ENCODE measurements around the gene ITIH3. TPM values are rescaled to one million over a fixed set of nuclear protein-coding genes. Genes with fewer than 3 reads are reported as not detected.

The ITIH3 gene
- total RNA-seq, 2 donors from 2014 or later, result not detected

GRCh38 chr3:52811452-52812011 lies 16.9 kb downstream of the ITIH3 start:
- H3K9me3 ChIP-seq (ENCODE audit: control insufficient read depth, low read length), result no peaks in the 10 kb centered on the region
- 89 to 90% methylated on average over 4 to 7 of the region's 7 CpGs for WGBS, 2 experiments (ENCODE audit: insufficient coverage in 1 of 2, insufficient read length in 1 of 2)
- H3K27me3 Mint-ChIP-seq (ENCODE audit: insufficient read depth), result peaks cover 12% of the 10 kb centered on the region
- no peak overlapping the region for H3K9ac ChIP-seq (ENCODE audit: extremely low read depth, low read length, poor library complexity, severe bottlenecking)
- H3K27ac ChIP-seq (ENCODE audit: low read depth, low read length), result no peak overlapping the region
- TF ChIP-seq CTCF (conservative IDR thresholded peaks at IDR 0.05), result no peak
- no peaks in the 10 kb centered on the region for H3K4me1 ChIP-seq (ENCODE audit: control insufficient read depth, insufficient read depth, low read length)
- H3K27me3 ChIP-seq (ENCODE audit: control insufficient read depth, insufficient read depth, low read length, poor library complexity, severe bottlenecking), result no peaks in the 10 kb centered on the region
- H3K4me3 Mint-ChIP-seq, result no peak overlapping the region
- no peaks in the 10 kb centered on the region for H3K9me3 Mint-ChIP-seq
- H3K4me3 ChIP-seq (ENCODE audit: low read length), result no peak overlapping the region
- no peaks in the 10 kb centered on the region for H3K36me3 Mint-ChIP-seq (ENCODE audit: low read depth)
- H3K36me3 ChIP-seq (ENCODE audit: control insufficient read depth, insufficient read depth, low read length), result no peaks in the 10 kb centered on the region
- DNase-seq, result no peak
- no peaks in the 10 kb centered on the region for H3K4me1 Mint-ChIP-seq
- no peak overlapping the region for H3K27ac Mint-ChIP-seq

- 83 to 88% methylated on average over 7 to 8 of the region's 8 CpGs for WGBS, 2 experiments (ENCODE audit: insufficient coverage in 1 of 2, insufficient read length in 1 of 2)
- H3K27me3 Mint-ChIP-seq (ENCODE audit: insufficient read depth), result peaks cover 10% of the 10 kb centered on the region
- no peak for TF ChIP-seq CTCF (conservative IDR thresholded peaks at IDR 0.05)
These were observed 19.2 kb downstream of the ITIH3 start for GRCh38 chr3:52813810-52814209.

GRCh38 chr3:52816199-52816598 lies 21.6 kb downstream of the ITIH3 start:
- Mint-ChIP-seq H3K4me3 (no peak overlapping the region), H3K4me1 (peaks cover 1% of the 10 kb centered on the region), H3K9me3 (no peaks in the 10 kb centered on the region), H3K27me3 (ENCODE audit: insufficient read depth) (peaks cover 2% of the 10 kb centered on the region), H3K27ac (no peak overlapping the region), H3K36me3 (ENCODE audit: low read depth) (no peaks in the 10 kb centered on the region)
- no peak for DNase-seq
- 93 to 100% methylated on average over 3 to 6 of the region's 6 CpGs for WGBS, 2 experiments (ENCODE audit: insufficient coverage in 1 of 2, insufficient read length in 1 of 2)
- Histone ChIP-seq H3K36me3 (ENCODE audit: control insufficient read depth, insufficient read depth, low read length) (no peaks in the 10 kb centered on the region), H3K4me3 (ENCODE audit: low read length) (no peak overlapping the region), H3K9me3 (ENCODE audit: control insufficient read depth, low read length) (no peaks in the 10 kb centered on the region), H3K27me3 (ENCODE audit: control insufficient read depth, insufficient read depth, low read length, poor library complexity, severe bottlenecking) (no peaks in the 10 kb centered on the region), H3K27ac (ENCODE audit: low read depth, low read length) (no peak overlapping the region), H3K4me1 (ENCODE audit: control insufficient read depth, insufficient read depth, low read length) (peaks cover 3% of the 10 kb centered on the region), H3K9ac (ENCODE audit: extremely low read depth, low read length, poor library complexity, severe bottlenecking) (no peak overlapping the region)
- no peak for TF ChIP-seq CTCF (conservative IDR thresholded peaks at IDR 0.05)

More at GRCh38 chr3:52813810-52814209, 19.2 kb downstream of the ITIH3 start:
- H3K36me3 ChIP-seq (ENCODE audit: control insufficient read depth, insufficient read depth, low read length), result no peaks in the 10 kb centered on the region
- DNase-seq, result no peak
- no peak overlapping the region for H3K27ac ChIP-seq (ENCODE audit: low read depth, low read length)
- Mint-ChIP-seq H3K4me1 (no peaks in the 10 kb centered on the region), H3K27ac (no peak overlapping the region), H3K36me3 (ENCODE audit: low read depth) (no peaks in the 10 kb centered on the region), H3K9me3 (no peaks in the 10 kb centered on the region), H3K4me3 (no peak overlapping the region)
- no peaks in the 10 kb centered on the region for H3K4me1 ChIP-seq (ENCODE audit: control insufficient read depth, insufficient read depth, low read length)
- H3K9me3 ChIP-seq (ENCODE audit: control insufficient read depth, low read length), result no peaks in the 10 kb centered on the region
- no peak overlapping the region for H3K9ac ChIP-seq (ENCODE audit: extremely low read depth, low read length, poor library complexity, severe bottlenecking)
- no peak overlapping the region for H3K4me3 ChIP-seq (ENCODE audit: low read length)
- no peaks in the 10 kb centered on the region for H3K27me3 ChIP-seq (ENCODE audit: control insufficient read depth, insufficient read depth, low read length, poor library complexity, severe bottlenecking)

Measured in endodermal cell (in vitro differentiated cells).